ENCODE data around the gene CETP.
"Not testable (repeated sequence)": the region's sequence is repeated elsewhere in the genome, so short reads cannot be mapped to it uniquely, and the experiment has no call there.

The CETP gene

DNA sequence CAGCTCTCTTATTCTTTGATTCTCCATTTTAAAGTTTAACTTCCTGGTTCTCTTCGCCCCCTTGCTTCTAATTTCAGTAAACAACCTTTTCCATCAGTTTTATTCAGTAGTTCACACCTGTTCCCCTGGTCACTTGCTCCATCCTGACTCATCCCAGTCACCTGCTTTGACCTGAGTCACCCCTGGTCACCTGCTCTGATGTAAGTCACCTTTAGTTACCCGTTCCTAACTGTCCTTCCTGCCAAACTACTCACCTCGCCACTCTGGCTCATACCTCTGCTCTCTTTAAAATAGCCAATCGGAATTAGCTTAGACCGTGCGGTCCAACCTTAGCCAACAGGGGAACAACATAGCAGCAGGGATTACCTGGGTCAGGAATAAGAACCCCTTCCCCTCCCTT is 22.9 kb downstream of the CETP start:
- DNase-seq = no peak

DNA sequence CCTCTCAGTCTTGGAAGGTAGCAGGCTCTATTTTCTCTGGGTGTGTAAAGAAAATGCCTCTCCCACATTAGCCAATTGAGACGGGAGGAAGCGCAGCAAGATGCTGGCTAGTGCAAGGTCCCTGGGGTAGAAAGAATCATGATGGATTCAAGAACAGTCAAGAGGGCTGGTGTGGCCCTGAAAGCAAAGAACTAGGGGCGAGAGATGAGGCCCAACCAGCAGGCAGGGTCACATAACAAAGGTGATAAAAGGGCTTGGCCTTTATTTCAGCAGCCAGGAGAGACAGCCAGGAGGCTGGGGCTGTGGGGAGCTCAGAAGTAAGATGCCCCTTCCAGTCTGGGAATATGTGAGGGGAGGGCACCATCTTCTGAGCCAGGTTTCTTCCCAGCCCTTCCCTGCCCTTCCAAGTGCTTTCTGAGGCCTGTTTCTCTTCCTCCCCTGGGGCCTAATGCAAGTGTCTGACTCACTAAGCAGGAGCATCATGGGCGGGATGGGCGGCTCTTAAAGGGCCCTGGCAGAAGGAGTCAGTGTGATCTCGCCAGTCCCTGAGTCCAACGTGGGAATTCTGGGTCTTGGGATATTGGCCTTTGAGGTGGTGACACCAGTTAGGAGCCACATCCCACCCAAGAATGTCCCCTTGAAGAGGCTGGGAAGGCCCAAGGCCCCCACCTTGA is 23.7 kb downstream of the CETP start:
- peak; percentile 36 for DNase-seq

DNA sequence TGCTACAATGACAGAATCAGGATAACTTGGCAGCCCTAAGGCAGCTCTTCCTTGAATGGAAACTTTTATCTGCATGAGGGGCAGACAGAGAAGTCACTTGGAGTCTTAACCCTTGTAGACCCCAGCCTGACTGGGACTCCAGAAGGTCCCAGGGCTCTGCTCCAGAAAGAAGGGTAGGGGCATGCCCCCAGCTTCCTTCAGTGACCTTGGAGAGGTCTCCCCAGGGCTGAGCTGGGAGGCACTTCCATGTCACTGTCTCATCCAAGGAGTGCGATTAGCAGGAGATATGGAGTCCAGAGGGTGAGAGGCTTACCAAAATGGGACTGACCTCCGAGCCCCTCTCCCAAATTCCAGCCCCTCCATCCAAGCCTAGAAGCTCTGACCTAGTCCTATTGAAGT is 24.2 kb downstream of the CETP start:
- no peak for DNase-seq

DNA sequence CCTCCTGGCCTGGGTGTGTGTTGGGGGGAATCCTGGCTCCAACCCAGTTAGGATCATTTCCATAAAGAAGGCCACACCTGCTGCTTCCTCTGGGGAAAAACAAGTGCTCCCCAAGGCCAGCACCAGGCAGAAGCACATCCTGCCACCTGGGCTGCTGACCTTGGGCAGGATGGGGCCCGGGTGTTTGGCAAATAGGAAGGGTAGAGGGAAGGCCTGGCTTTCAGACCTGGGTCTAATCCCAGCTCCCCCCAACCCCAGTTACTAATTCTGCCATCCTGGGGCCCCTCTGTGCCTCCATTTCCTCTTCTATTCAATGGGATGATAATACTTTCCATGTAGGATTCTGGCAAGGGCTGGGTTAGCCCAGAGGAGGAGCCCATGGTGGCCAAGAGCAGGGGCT is 24.6 kb downstream of the CETP start:
- DNase-seq = no peak

DNA sequence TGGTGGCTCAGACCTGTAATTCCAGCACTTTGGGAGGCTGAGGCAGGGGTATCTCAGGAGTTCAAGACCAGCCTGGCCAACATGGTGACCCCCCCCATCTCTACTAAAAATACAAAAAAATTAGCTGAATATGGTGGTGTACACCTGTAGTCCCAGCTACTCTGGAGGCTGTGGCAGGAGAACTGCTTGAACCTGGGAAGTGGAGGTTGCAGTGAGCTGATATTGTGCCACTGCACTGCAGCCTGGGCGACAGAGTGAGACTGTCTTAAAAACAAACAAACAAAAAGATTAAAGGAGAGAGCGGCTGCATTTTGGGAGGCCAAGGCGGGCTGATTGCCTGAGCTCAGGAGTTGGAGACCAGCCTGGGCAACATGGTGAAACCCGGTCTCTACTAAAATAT is 25.2 kb downstream of the CETP start:
- not testable (repeated sequence) for DNase-seq

DNA sequence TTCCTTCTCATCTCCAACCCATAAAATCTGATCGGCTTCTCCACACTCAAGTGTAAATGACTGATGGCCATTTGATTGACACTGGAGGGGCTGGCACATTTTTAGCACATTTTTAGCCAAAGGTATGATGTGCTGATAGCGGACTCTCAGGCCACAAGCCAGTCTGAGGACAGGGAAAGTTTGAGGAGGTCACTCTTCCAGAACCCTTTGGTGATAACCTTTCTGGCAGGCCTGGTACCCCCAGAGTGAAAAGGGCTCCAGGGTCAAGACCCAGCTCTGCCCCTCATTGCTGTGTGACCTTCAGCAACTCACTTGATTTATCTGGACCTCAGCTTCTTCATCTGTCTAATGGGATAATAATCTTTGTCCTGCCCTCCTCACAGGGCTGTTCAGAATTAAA is 25.9 kb downstream of the CETP start:
- DNase-seq = no peak

DNA sequence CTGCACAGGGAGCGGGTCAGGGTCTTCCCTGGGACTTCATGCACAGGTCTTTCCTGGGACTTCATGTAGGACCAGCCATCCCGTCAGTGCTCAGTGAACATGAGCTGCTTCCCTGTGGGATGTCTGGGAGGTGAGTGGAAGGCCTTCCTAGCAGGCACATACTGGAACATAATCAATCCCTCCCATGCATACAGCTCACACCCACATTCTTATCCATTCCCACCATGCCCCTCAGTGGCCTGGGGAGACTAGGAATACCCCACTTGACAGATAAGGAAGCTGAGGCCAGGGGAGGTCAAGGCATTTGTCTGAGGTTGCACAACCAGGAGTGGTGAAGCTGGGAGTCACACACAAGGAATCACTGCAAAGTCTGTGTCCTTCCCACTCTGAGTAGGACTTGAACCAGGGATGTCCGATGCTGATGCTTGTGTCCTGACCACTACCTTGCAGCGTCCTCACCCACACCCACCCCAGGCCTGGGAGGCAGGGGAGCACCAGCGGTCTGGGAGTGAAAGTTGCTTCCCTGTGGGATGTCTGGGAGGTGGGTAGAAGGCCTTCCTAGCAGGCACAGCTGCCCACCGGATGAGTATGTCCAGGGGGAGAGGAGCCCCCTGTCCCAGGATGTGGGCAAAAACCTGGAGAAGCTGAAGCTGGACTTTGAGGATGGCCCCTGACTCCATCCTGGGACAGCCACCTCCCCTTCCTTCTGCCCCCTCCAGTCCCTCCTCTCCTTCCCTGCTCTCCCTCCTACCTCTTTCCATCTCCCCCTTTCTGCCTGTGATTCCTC is 26.6 kb downstream of the CETP start:
- DNase-seq = no peak

DNA sequence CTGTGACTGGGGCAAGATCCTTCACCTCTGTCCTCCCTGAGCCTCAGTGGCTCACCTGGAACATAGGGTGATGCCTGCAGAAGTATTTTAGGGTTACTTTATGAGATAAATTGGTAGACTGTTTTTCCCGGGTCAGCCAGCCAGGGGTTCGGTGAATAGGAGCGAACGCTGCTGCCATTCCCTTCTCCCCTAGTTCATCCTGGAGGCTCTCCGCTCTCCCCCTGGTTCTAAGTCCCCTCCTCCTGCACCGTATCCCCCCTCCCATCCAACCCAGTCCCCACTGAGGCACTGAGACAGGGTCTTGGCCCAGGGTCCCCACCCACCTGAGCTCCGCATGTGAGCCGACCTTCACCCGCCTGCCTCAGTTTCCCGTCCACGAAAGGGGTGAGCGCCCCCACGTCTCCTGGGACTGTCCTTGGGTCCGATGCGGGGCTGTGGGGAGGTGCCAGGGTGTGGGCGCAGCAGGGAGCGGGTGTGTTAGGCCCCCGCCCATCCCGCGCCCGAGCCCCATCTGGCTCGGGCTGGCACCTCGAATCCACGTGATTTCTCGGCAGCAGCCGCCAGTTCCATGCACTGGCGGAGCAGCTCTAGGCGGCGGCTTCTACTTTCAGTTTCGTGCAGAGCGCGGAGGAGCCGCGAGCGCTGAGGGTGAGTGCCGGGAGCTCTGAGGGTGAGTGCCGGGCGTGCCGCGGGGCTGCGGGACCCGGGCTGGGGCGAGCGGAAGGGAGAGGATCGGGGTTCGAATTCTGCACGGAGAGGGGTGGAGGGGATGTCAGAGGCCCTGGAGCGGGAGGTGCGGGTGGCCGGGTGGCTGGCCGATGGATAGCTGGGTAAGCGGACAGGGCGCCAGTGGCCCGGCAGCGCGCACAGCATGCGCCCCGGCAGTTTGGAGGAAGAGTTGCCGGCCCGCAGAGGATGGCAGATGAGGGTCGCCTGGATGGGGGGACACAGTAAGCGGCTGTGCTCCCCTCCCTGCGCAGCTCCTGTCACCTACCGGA is 27.5 kb downstream of the CETP start, which contains the start of gene NLRC5:
NLRC5 (plus strand) TSS at position 610 of the 998 bp plus-strand sequence. CDS start 31,156 bp downstream, outside the sequence.
- DNase-seq = peak; percentile 94

DNA sequence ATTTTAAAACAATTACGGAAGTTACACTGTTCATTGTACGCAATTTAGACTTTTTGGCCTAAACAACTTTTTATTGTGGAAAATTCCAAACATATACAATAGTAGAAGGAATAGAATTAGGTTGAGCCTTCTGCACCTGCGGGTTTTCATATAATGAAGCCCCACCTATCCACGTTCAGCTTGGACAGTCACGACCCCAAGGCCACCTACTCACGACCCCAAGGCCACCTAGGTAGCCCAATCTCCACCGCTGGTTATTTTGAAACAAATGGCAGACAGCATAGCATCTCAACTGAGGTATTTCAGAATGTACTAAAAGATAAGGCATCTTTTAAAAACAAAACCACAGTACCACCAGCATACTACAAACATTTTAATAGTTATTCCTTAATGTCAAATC is 28.2 kb downstream of the CETP start:
- DNase-seq = no peak

DNA sequence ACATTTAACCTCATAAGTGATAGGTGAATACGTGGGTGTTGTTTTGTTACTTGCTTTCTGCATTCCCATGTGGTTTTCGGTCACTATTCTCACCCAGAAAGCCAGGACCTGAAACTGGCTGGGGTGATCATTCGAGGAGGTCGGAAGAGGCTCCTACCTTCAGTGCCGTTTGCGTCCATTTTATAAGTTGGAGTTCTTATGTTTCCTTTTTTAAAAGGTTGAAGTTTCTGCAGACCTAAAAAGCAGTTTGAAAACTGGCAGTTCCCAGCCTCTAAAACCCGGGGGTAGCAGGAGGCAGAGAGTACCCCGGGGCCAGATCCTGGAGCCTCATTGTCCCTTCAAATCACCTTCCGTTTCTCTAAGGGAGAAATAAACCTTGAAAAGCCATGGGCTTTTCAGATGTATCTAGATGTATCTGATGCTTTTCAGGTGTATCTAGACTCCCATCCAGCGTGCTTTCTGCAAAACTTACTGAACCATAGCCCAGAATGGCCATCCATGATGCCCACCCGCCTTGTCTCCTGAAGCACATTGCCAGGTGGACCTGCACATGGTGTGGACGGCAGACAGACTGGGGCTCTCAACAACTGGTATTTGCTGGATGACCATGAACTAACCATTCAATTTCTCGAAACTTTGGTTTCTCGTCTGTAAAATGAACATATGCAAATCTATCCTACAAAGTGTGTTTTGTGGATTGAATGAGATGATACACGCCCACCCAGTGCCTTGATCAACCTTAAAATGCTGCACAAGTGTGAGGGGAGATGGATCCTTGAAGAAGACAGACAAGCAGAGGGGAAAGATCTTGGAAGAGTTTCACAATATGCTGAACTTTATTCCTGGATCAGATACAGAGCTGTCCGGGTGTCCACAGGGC is 28.9 kb downstream of the CETP start:
- DNase-seq = peak; percentile 55

DNA sequence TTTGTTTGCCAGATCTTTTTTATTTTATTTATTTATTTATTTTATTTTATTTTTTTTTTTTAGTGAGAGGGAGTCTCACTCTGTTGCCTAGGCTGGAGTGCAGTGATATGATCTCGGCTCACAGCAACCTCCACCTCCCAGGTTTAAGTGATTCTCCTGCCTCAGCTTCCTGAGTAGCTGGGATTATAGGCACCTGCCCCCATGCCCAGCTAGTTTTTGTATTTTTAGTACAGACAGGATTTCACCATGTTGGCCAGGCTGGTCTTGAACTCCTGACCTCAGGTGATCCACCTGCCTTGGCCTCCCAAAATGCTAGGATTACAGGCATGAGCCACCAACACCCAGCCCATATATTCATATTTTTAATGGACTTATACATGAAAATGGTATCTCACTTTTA is 30.7 kb downstream of the CETP start:
- not testable (repeated sequence) for DNase-seq

DNA sequence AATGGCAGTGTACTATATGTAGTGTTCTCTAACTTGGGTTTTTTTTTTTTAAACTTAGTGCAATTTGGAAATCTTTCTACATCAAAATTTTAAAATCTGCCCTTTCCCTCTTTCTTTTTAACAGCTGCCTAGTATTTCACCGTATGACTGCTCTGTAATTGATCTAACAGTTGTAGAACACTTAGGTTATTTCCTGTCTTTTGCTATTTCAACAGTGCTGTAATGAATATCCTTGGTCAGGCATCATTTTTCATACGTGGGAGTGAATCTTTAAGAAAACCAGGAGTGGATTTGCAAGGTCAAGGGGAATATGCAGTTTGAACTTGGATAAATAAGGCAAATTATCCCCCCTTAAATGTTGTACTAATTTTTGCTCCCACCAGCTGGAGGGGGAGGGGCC is 31.5 kb downstream of the CETP start:
- DNase-seq = no peak

DNA sequence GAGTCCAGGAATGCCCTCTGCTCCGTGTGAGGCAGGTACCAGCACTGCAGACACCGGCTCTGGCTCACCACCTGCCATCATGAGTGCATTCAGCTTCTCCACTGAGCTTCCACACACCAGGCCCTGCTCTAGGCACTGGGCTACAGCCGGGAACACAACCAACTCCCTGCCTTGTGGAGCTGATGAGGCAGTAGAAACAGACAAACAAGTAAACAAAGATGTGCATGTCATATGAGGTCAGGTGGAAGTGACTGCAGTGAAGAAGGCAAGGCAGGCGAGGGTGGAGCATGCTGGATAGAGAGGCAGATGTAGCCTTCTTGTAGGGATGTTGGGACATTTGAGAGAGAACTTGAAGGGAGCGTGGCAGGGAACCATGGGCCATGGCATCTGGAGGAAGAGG is 32.6 kb downstream of the CETP start:
- no peak for DNase-seq

DNA sequence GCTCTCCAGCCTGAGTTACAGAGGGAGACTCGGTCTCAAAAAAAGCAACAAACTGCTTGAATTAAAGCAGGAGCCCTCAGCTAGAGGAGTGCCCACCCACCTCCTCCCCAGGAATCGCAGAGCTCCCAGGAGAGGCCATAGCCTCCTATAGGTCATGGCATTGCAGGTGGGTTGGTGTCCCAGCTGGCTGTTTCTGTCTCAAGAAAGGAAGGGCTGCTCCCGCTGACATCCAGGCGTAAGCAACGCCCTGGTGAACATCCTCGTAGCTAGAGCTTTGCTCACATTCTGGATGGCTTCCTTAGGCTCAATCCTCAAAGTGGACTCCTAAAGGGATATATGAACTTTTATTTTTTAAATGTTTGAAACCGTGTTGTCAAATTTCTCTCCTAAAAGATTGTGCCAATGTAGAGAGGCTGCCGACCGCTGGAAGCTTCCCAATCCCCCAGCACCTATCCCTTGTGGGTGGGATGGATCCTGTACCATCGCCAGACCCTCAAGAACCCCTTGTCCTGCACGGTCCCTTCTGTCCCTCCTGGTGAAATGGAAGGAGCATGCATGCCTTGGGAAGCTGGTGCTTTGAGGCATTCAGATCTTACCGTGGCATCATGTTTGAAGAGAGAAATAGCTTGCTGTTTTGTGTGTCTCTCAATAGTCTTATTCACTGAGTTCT is 33.5 kb downstream of the CETP start:
- DNase-seq = no peak

DNA sequence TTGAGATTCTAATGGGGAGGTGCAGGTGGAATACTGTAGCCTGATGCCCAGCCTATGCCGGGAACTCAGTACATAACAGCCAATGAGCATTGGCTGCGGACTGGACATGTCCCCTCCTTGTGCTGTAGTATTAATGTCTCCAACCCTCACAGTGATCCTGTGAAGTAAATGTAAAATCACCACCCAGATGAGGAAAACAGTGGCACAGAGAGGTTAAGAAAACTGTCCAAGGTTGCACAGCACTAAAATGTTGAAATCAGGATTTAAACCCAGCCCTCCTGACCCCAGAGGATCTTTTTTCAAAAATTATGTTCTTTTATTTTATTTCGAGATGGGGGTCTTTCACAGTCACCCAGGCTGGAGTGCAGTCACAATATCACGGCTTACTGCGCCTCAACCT is 35.5 kb downstream of the CETP start:
- DNase-seq = no peak

DNA sequence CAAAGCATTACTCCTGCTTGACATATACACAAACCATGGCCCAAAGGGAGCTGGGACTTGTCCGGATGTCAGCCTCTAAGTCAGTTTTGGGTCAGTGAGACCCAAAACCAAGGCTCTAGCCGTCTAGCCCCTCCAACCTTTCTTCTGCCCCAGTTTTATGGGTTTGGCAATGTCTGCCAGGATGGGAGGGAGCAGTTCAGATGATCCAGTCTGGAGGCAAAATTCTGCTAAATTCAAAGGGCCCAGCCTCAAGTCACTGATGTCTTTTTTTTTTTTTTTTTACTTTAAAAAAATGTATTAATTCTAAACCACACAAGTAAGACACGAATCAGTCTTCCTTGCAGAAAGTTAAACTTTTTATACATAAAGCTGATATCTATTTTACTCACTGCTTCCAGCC is 36.2 kb downstream of the CETP start:
- no peak for DNase-seq

DNA sequence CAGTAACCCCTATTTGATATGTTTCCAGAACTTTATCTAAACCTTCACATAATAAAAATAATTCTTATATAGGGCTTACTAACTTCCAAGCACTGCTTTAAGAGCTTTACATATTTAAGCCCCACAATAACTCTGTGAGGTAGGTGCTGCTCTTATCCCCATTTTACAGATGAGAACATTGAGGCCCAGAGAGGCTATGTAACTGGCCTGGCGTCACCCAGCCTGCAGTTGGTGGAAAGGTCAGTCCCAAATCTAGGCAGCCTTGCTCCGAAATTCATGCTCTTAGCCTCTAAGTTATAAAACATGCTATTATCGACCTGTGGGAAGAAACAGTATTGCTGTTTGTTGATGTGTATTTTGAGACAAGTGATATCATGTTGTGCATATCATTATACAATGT is 36.6 kb downstream of the CETP start:
- DNase-seq = no peak

DNA sequence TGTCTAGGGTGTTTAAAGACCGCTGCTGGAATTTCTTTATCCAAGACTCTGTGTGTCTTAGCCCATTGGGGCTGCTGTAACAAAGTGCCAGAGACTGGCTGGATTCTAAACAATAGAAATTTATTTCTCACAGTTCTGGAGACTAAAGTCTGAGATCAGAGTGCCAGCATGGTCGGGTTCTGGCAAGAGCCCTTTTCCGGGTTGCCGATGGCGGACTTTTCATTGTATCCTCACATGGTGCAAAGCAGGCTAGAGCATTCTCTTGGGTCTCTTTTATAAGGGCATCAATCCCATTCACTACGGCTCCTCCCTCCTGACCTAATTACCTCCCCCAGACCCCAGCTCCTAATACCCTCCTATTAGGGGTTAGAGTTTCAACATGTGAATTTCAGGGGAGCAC is 37.1 kb downstream of the CETP start:
- DNase-seq = no peak

DNA sequence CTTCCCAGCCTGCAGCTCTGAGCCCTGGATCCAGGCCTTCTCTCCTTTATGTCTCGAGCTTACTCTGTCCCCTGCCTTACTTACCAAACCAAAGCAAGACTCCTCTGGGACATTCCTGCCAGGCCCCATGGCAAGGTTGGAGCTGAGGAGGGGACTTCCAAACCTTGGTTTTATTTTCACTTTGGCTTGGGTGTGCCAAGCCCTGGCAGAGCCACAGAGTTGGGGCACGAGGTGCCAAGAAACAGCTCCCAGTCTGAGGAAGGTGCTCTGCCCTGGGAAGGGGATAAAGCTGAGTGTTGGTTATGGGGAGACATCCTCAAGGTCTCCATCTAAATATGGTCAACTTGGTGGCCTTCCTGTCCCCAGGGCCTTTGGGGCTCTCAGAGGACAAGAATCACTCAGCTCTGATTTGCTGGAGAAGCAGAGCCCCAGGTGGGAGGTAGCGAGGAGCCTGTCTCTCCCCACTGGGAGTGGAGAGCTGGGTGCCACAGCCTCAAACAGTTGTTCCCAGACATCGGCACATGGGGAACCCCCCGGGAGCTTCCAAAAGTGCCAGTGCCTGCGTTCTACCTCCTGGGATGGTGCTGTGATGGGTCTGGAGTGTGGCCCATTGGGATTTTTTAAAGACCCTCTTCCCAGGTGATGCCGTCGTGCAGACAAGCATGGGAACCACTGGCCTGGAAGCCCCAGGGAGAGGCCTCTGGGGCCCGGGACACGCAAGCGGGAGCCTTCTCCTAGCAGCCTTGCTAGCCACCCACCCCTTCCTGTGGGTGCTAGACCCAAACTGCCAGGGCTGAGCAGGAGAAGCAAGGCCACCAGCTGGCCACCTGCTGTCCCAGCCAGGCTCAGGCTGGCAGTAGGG is 37.9 kb downstream of the CETP start:
- DNase-seq = peak; percentile 43

DNA sequence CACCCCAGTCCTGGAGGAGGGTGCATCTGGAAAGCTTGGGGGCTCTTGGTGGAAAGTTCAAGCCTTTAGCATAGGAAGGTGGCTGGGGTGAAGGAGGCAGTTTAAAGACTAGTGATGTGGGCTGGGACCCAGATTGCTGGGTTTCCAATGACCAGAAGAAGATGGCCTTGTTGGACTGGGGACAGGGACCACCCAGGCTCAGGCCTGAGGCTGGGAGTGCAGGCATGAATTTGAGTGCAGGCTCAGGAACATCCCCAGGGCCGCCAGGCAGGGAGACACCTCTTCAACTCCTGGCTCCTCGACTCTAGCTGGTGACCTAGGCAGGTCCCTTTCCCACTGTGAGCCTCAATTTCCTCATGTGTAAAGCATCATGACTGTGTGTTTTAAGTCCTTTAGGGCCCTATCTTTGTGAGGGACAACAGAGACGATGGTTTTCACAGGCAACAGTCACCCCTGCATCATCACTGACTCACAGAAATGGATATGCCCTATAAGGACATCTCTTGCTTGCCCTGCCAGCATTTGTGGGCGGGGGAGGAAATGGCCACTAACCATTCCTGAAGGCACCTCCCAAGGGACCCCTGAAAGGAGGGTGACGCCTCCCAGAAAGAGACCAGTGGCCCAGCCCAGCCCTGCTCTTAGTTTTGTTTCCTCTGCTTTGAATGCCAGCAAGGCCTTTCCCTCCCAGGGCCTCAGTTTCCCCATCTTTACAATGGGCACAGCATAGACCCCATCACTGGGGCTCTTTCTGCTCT is 38.7 kb downstream of the CETP start:
- peak; percentile 79 for DNase-seq
